H9 (cell line): ENCODE data around the gene PPA1. TPM values are rescaled to one million over a fixed set of nuclear protein-coding genes. Genes with fewer than 3 reads are reported as not detected.
A peak's percentile ranks its signal among the peaks of the same experiment; 100 is the strongest.

Experiments
- DNase-seq: peaks from one replicate; pipeline ENCODE4 v3.0.0-alpha.2; 2017
- H2AFZ ChIP-seq: one replicate; pipeline ENCODE4 v1.6.1; 2013; ENCODE audit warnings: mild to moderate bottlenecking, low read length, control low read depth, moderate library complexity
- H2AK5ac ChIP-seq: 2 replicates; pipeline ENCODE4 v1.6.1; 2013; ENCODE audit warnings: low read length, control low read depth, mixed read lengths; ENCODE audit not compliant: insufficient read length
- H2BK120ac ChIP-seq: one replicate; pipeline ENCODE4 v1.6.1; 2013; ENCODE audit warnings: low read depth, mild to moderate bottlenecking, low read length, control low read depth, inconsistent platforms; ENCODE audit not compliant: poor library complexity, severe bottlenecking
- H2BK12ac ChIP-seq: 2 replicates; pipeline ENCODE4 v1.6.1; 2013; ENCODE audit warnings: low read length, control low read depth, mixed read lengths, low read depth; ENCODE audit not compliant: insufficient read length
- H2BK15ac ChIP-seq: 2 replicates; pipeline ENCODE4 v1.6.1; 2013; ENCODE audit warnings: low read depth, low read length, control low read depth
- H2BK20ac ChIP-seq: one replicate; pipeline ENCODE4 v1.6.1; 2013; ENCODE audit warnings: low read depth, mild to moderate bottlenecking, low read length, control low read depth, inconsistent platforms; ENCODE audit not compliant: poor library complexity, severe bottlenecking
- H2BK5ac ChIP-seq: 2 replicates; pipeline ENCODE4 v1.6.1; 2013; ENCODE audit warnings: low read length, control low read depth, mixed read lengths; ENCODE audit not compliant: insufficient read length
- H3K14ac ChIP-seq: 2 replicates; pipeline ENCODE4 v1.6.1; 2013; ENCODE audit warnings: low read length, control low read depth; ENCODE audit not compliant: insufficient read depth
- H3K18ac ChIP-seq: 2 replicates; pipeline ENCODE4 v1.6.1; 2013; ENCODE audit warnings: low read depth, mild to moderate bottlenecking, mixed read lengths, low read length, control low read depth; ENCODE audit not compliant: insufficient read length
- H3K23ac ChIP-seq: 2 replicates; pipeline ENCODE4 v1.6.1; 2013; ENCODE audit warnings: low read length, control low read depth, mixed read lengths, low read depth; ENCODE audit not compliant: insufficient read length
- H3K23me2 ChIP-seq: 2 replicates; pipeline ENCODE4 v1.6.1; 2013; ENCODE audit warnings: low read depth, mild to moderate bottlenecking, mixed read lengths, low read length, control low read depth; ENCODE audit not compliant: insufficient read length, poor library complexity, severe bottlenecking
- H3K27ac ChIP-seq: 2 replicates; pipeline ENCODE4 v1.5.1; 2013; ENCODE audit warnings: low read length, control low read depth, mixed read lengths, low read depth; ENCODE audit not compliant: insufficient read length
- H3K27me3 ChIP-seq: 2 replicates; pipeline ENCODE4 v1.6.1; 2013; ENCODE audit warnings: low read length, control low read depth, inconsistent platforms; ENCODE audit not compliant: insufficient read depth
- H3K4ac ChIP-seq: 2 replicates; pipeline ENCODE4 v1.6.1; 2013; ENCODE audit warnings: low read depth, mild to moderate bottlenecking, control low read depth, inconsistent platforms, low read length, moderate library complexity
- H3K4me1 ChIP-seq: 2 replicates; pipeline ENCODE4 v1.6.1; 2013; ENCODE audit warnings: low read length, control low read depth, inconsistent platforms; ENCODE audit not compliant: insufficient read depth
- H3K4me2 ChIP-seq: 2 replicates; pipeline ENCODE4 v1.6.1; 2013; ENCODE audit warnings: low read length, control low read depth, mixed read lengths; ENCODE audit not compliant: insufficient read length, insufficient read depth
- H3K56ac ChIP-seq: 2 replicates; pipeline ENCODE4 v1.6.1; 2013; ENCODE audit warnings: low read depth, mild to moderate bottlenecking, mixed read lengths, low read length, control low read depth; ENCODE audit not compliant: insufficient read length
- H3K79me1 ChIP-seq: 2 replicates; pipeline ENCODE4 v1.6.1; 2013; ENCODE audit warnings: low read depth, mild to moderate bottlenecking, moderate library complexity, low read length, control low read depth, inconsistent platforms; ENCODE audit not compliant: insufficient read depth, poor library complexity, severe bottlenecking
- H3K79me2 ChIP-seq: 2 replicates; pipeline ENCODE4 v1.6.1; 2013; ENCODE audit warnings: low read length, control low read depth, inconsistent platforms; ENCODE audit not compliant: insufficient read depth
- H3K9ac ChIP-seq: 2 replicates; pipeline ENCODE4 v1.6.1; 2013; ENCODE audit warnings: low read length, control low read depth, mixed read lengths; ENCODE audit not compliant: insufficient read length; ENCODE audit errors: extremely low read depth
- H3K9me3 ChIP-seq: one replicate; pipeline ENCODE4 v1.6.1; 2013; ENCODE audit warnings: low read depth, low read length, inconsistent platforms; ENCODE audit not compliant: control insufficient read depth
- H3T11ph ChIP-seq: one replicate; pipeline ENCODE4 v1.6.1; 2013; ENCODE audit warnings: mild to moderate bottlenecking, low read length, control low read depth, inconsistent platforms
- H4K20me1 ChIP-seq: one replicate; pipeline ENCODE4 v1.6.1; 2013; ENCODE audit not compliant: control insufficient read depth, insufficient read length, insufficient read depth
- H4K5ac ChIP-seq: 2 replicates; pipeline ENCODE4 v1.6.1; 2013; ENCODE audit warnings: low read depth, mild to moderate bottlenecking, mixed read lengths, low read length, control low read depth; ENCODE audit not compliant: insufficient read length
- H4K8ac ChIP-seq: replicated peaks from 2 replicates; pipeline ENCODE4 v1.6.1; 2013; ENCODE audit warnings: low read length, control low read depth, mixed read lengths, low read depth; ENCODE audit not compliant: insufficient read length
- H4K91ac ChIP-seq: 2 replicates; pipeline ENCODE4 v1.6.1; 2013; ENCODE audit warnings: low read depth, mild to moderate bottlenecking, moderate library complexity, mixed read lengths, low read length, control low read depth; ENCODE audit not compliant: insufficient read length
- H3K27ac Mint-ChIP-seq, 3 experiments: 2 replicates in 2 of 3; 3 replicates in 1 of 3; pipeline ENCODE4 v1.8.0; 2020 to 2021; ENCODE audit warnings: mixed read lengths in 3 of 3, mild to moderate bottlenecking in 1 of 3, moderate library complexity in 1 of 3
- H3K27me3 Mint-ChIP-seq: 2 replicates; pipeline ENCODE4 v1.8.0; 2021; ENCODE audit warnings: low read depth, mild to moderate bottlenecking, moderate library complexity, mixed read lengths
- H3K36me3 Mint-ChIP-seq, 3 experiments: 2 replicates in 2 of 3; 3 replicates in 1 of 3; pipeline ENCODE4 v1.8.0; 2020 to 2021; ENCODE audit warnings: low read depth in 3 of 3, mixed read lengths in 3 of 3; ENCODE audit not compliant: insufficient read depth in 1 of 3
- H3K4me1 Mint-ChIP-seq, 2 experiments: 2 replicates each; pipeline ENCODE4 v1.8.0; 2020; ENCODE audit warnings: mixed read lengths in 2 of 2
- H3K4me3 Mint-ChIP-seq, 2 experiments: 2 replicates in 1 of 2; 3 replicates in 1 of 2; pipeline ENCODE4 v1.8.0; 2020 to 2021; ENCODE audit warnings: mild to moderate bottlenecking in 2 of 2, mixed read lengths in 2 of 2, moderate library complexity in 1 of 2
- H3K9me3 Mint-ChIP-seq, 2 experiments: 2 replicates in 1 of 2; 3 replicates in 1 of 2; pipeline ENCODE4 v1.8.0; 2020; ENCODE audit warnings: mild to moderate bottlenecking in 2 of 2, mixed read lengths in 2 of 2, moderate library complexity in 1 of 2
- CTCF ChIP-seq: fragments of 200-600 bp; sonication (generic); conservative IDR thresholded peaks from 3 replicates; pipeline ENCODE4 v1.8.0; 2021; ENCODE audit warnings: antibody characterized with exemption, mild to moderate bottlenecking
- WGBS: extraction: QIAGEN DNeasy Blood & Tissue Kit; methylation state at CpG from one replicate; pipeline ENCODE4 v1.1.7; 2013; ENCODE audit warnings: missing lambda C conversion rate, low lambda C conversion rate, mixed read lengths; ENCODE audit not compliant: insufficient read length; ENCODE audit errors: extremely low coverage; 5-methylcytosine and 5-hydroxymethylcytosine counted together
- total RNA-seq: library from RNA; stranded (reverse); gene quantifications from 2 replicates; pipeline ENCODE4 v1.2.1, GENCODE V29; 2021

PPA1 gene
- total RNA-seq, 1 experiment from 2014 or later: 115 TPM

- H2BK12ac ChIP-seq: no peak overlapping the region
- no peaks in the 10 kb centered on the region for H3K79me2 ChIP-seq
- H3K4me1 ChIP-seq: 0 out of 2 replicates have a peak, but pooled peaks cover 3% of the 10 kb centered on the region
- TF ChIP-seq CTCF: peak; percentile 73
- H3K79me1 ChIP-seq: no peaks in the 10 kb centered on the region
- Mint-ChIP-seq H3K4me3 (no peak overlapping the region), H3K27me3 (peaks cover 14% of the 10 kb centered on the region), H3K9me3 (no peaks in the 10 kb centered on the region; a peak in 2 of 5 replicates), H3K27ac (no peak overlapping the region), H3K4me1 (peaks cover 0 to 5% of the 10 kb centered on the region in 2 experiments; a peak in 2 of 4 replicates), H3K36me3 (no peaks in the 10 kb centered on the region)
- H3K27me3 ChIP-seq: no peaks in the 10 kb centered on the region
- H3K14ac ChIP-seq: no peak overlapping the region
- H3K23ac ChIP-seq: no peak overlapping the region
- H4K5ac ChIP-seq: no peak overlapping the region
- H3K4ac ChIP-seq: no peak overlapping the region
- no peak overlapping the region for H2BK15ac ChIP-seq
- H3K27ac ChIP-seq: no peak overlapping the region
- no peak overlapping the region for H3K56ac ChIP-seq
- H3K23me2 ChIP-seq: no peaks in the 10 kb centered on the region
- no peak overlapping the region for H3T11ph ChIP-seq
- no peak overlapping the region for H3K18ac ChIP-seq
- no peak overlapping the region for H2BK120ac ChIP-seq
- H4K8ac ChIP-seq: no peak overlapping the region
- WGBS: no CpG with 5 or more reads among the region's 10 CpGs
- H3K9me3 ChIP-seq: no peaks in the 10 kb centered on the region
- no peak overlapping the region for H2AFZ ChIP-seq
- H2AK5ac ChIP-seq: no peak overlapping the region
- no peak overlapping the region for H2BK5ac ChIP-seq
- H4K20me1 ChIP-seq: no peaks in the 10 kb centered on the region
- no peak overlapping the region for H3K9ac ChIP-seq
- no peak overlapping the region for H2BK20ac ChIP-seq
- no peak overlapping the region for H3K4me2 ChIP-seq
- no peak overlapping the region for H4K91ac ChIP-seq
- peak; percentile 88 for DNase-seq
Observed at GRCh38 chr10:70265032-70265689, 31.9 kb upstream of the PPA1 start.
